Muscle of leg (tissue), 11 donors: Measurements from ENCODE around the gene WAS. TPM values are rescaled to one million over a fixed set of nuclear protein-coding genes. Genes with fewer than 3 reads are reported as not detected.
A peak's percentile ranks its signal among the peaks of the same experiment; 100 is the strongest.
"Not testable (repeated sequence)": the region's sequence is repeated elsewhere in the genome, so short reads cannot be mapped to it uniquely, and the experiment has no call there.

ENCODE experiments used
- DNase-seq: peaks from one replicate; pipeline ENCODE4 v3.0.0; 2013
- H3K27ac ChIP-seq: one replicate; pipeline ENCODE4 v1.5.1; 2013; ENCODE audit warnings: mild to moderate bottlenecking, low read length, control low read depth
- H3K27me3 ChIP-seq: one replicate; pipeline ENCODE4 v1.6.1; 2013; ENCODE audit warnings: low read length; ENCODE audit not compliant: control insufficient read depth, insufficient read depth
- H3K36me3 ChIP-seq: one replicate; pipeline ENCODE4 v1.6.1; 2013; ENCODE audit warnings: low read length; ENCODE audit not compliant: control insufficient read depth, insufficient read depth
- H3K4me1 ChIP-seq: one replicate; pipeline ENCODE4 v1.6.1; 2013; ENCODE audit warnings: low read length; ENCODE audit not compliant: control insufficient read depth, insufficient read depth
- H3K4me3 ChIP-seq: one replicate; pipeline ENCODE4 v1.5.1; 2013; ENCODE audit warnings: low read length, control low read depth
- H3K9me3 ChIP-seq: replicated peaks from 2 replicates; pipeline ENCODE4 v1.6.1; 2013; ENCODE audit warnings: low read depth, low read length; ENCODE audit not compliant: control insufficient read depth
- WGBS: methylation state at CpG from one replicate; pipeline ENCODE4 v1.1.5; 2013; ENCODE audit warnings: missing lambda C conversion rate; ENCODE audit not compliant: insufficient coverage; 5-methylcytosine and 5-hydroxymethylcytosine counted together
- polyA plus RNA-seq, 8 donors: library from polyadenylated mRNA; unstranded; fragments of 120-200 nt; gene quantifications; one replicate each; pipeline versions ENCODE4 v1.2.1 to v1.2.3, GENCODE V29; 2013; ENCODE audit warnings: inconsistent platforms in 1 of 8, low replicate concordance in 1 of 8; ENCODE audit not compliant: insufficient read length in 8 of 8, insufficient read depth in 1 of 8
- total RNA-seq: library from RNA; stranded (reverse); fragments of 120-200 nt; gene quantifications from one replicate; pipeline ENCODE4 v1.2.4, GENCODE V29; 2013

WAS gene
- total and polyA plus RNA-seq, 9 donors: 2.1 to 5.9 (median 4.1) TPM

- Histone ChIP-seq H3K36me3 (no peaks in the 10 kb centered on the region), H3K4me1 (peaks cover 8% of the 10 kb centered on the region), H3K4me3 (no peak overlapping the region), H3K27me3 (peaks cover 10% of the 10 kb centered on the region), H3K27ac (no peak overlapping the region), H3K9me3 (no peaks in the 10 kb centered on the region)
- no peak for DNase-seq
- 69% methylated on average over 7 of the region's 10 CpGs for WGBS
These were observed 1.9 kb upstream of the WAS start for GRCh38 chrX:48681539-48682183.

GRCh38 chrX:48682795-48683194 lies 804 bp upstream of the WAS start:
- not testable (repeated sequence) for H3K27ac ChIP-seq, H3K36me3 ChIP-seq, H3K4me1 ChIP-seq, H3K4me3 ChIP-seq, H3K9me3 ChIP-seq
- DNase-seq: peak; percentile 37
- WGBS: 84% methylated on average over 9 of the region's 12 CpGs
- H3K27me3 ChIP-seq: peaks cover 13% of the 10 kb centered on the region

- Histone ChIP-seq H3K4me3 (peak overlapping the region; percentile 5), H3K36me3 (no peaks in the 10 kb centered on the region), H3K4me1 (no peaks in the 10 kb centered on the region), H3K27me3 (peaks cover 13% of the 10 kb centered on the region), H3K9me3 (no peaks in the 10 kb centered on the region), H3K27ac (no peak overlapping the region)
- WGBS: 72% methylated on average over 7 of the region's 7 CpGs
- DNase-seq: no peak
These were observed 535 bp downstream of the WAS start for GRCh38 chrX:48684134-48684533.

GRCh38 chrX:48685416-48685815 lies 1.8 kb downstream of the WAS start:
- H3K36me3 ChIP-seq: no peaks in the 10 kb centered on the region
- peaks cover 12% of the 10 kb centered on the region for H3K27me3 ChIP-seq
- H3K4me3 ChIP-seq: no peak overlapping the region
- H3K27ac ChIP-seq: no peak overlapping the region
- no peaks in the 10 kb centered on the region for H3K9me3 ChIP-seq
- whole genome bisulfite sequencing: 77% methylated on average over 9 of the region's 12 CpGs
- no peaks in the 10 kb centered on the region for H3K4me1 ChIP-seq
- no peak for DNase-seq

- H3K36me3 ChIP-seq: no peaks in the 10 kb centered on the region
- no peak for DNase-seq
- H3K4me3 ChIP-seq: no peak overlapping the region
- H3K4me1 ChIP-seq: no peaks in the 10 kb centered on the region
- H3K9me3 ChIP-seq: no peaks in the 10 kb centered on the region
- no peak overlapping the region for H3K27ac ChIP-seq
- peaks cover 12% of the 10 kb centered on the region for H3K27me3 ChIP-seq
- WGBS: 37% methylated on average over 2 of the region's 19 CpGs
These were observed 5.0 kb downstream of the WAS start for GRCh38 chrX:48688531-48689150.

GRCh38 chrX:48689208-48689920 lies 5.8 kb downstream of the WAS start:
- Histone ChIP-seq H3K4me3 (no peak overlapping the region), H3K4me1 (no peaks in the 10 kb centered on the region)

GRCh38 chrX:48691746-48692145 lies 8.1 kb downstream of the WAS start:
- H3K27me3 ChIP-seq: not testable (repeated sequence)

More at GRCh38 chrX:48689208-48689920, 5.8 kb downstream of the WAS start:
- H3K27me3 ChIP-seq: peaks cover 12% of the 10 kb centered on the region
- H3K9me3 ChIP-seq: no peaks in the 10 kb centered on the region
- no peak for DNase-seq
- no peaks in the 10 kb centered on the region for H3K36me3 ChIP-seq
- no peak overlapping the region for H3K27ac ChIP-seq
- 23% methylated on average over 3 of the region's 11 CpGs for WGBS

GRCh38 chrX:48694776-48695533 lies 11.4 kb downstream of the WAS start:
- Histone ChIP-seq H3K4me3 (no peak overlapping the region), H3K9me3 (no peaks in the 10 kb centered on the region), H3K27ac (no peak overlapping the region), H3K27me3 (peaks cover 8% of the 10 kb centered on the region), H3K36me3 (peaks cover 6% of the 10 kb centered on the region), H3K4me1 (peaks cover 19% of the 10 kb centered on the region)
- DNase-seq: no peak
- 52% methylated on average over 14 of the region's 15 CpGs for WGBS

More at GRCh38 chrX:48691746-48692145, 8.1 kb downstream of the WAS start:
- not testable (repeated sequence) for H3K9me3 ChIP-seq, DNase-seq, H3K4me3 ChIP-seq, H3K27ac ChIP-seq, H3K36me3 ChIP-seq
- 86% methylated on average over 1 of the region's 5 CpGs for WGBS
- peaks cover 15% of the 10 kb centered on the region for H3K4me1 ChIP-seq

- 53% methylated on average over 14 of the region's 14 CpGs for WGBS
- no peaks in the 10 kb centered on the region for H3K9me3 ChIP-seq
- peaks cover 19% of the 10 kb centered on the region for H3K4me1 ChIP-seq
- peak overlapping the region; percentile 53 for H3K4me3 ChIP-seq
- H3K27me3 ChIP-seq: peaks cover 6% of the 10 kb centered on the region
- H3K27ac ChIP-seq: peak overlapping the region; percentile 79
- peak; percentile 8 for DNase-seq
- H3K36me3 ChIP-seq: peaks cover 11% of the 10 kb centered on the region
These were observed 11.9 kb downstream of the WAS start for GRCh38 chrX:48695534-48695896.

- peak overlapping the region; percentile 53 for H3K4me3 ChIP-seq
- H3K36me3 ChIP-seq: peaks cover 15% of the 10 kb centered on the region
- no peaks in the 10 kb centered on the region for H3K9me3 ChIP-seq
- H3K27ac ChIP-seq: peak overlapping the region; percentile 79
- H3K27me3 ChIP-seq: peaks cover 6% of the 10 kb centered on the region
- DNase-seq: no peak
- WGBS: 38% methylated on average over 8 of the region's 8 CpGs
- peaks cover 19% of the 10 kb centered on the region for H3K4me1 ChIP-seq
These were observed 12.3 kb downstream of the WAS start for GRCh38 chrX:48695925-48696300.
